ENCODE results near the gene VIPR2.
"Not testable (repeated sequence)": the region's sequence is repeated elsewhere in the genome, so short reads cannot be mapped to it uniquely, and the experiment has no call there.

Gene VIPR2

DNA sequence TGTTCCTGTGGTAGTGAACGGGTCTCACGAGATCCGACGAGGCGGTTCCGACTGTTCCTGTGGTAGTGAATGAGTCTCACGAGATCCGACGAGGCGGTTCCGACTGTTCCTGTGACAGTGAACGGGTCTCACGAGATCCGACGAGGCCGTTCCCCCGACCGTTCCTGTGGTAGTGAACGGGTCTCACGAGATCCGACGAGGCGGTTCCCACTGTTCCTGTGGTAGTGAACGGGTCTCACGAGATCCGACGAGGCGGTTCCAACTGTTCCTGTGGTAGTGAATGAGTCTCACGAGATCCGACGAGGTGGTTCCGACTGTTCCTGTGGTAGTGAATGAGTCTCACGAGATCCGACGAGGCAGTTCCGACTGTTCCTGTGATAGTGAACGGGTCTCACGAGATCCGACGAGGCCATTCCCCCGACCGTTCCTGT is 43.0 kb downstream of the VIPR2 start:
- not testable (repeated sequence) for DNase-seq

DNA sequence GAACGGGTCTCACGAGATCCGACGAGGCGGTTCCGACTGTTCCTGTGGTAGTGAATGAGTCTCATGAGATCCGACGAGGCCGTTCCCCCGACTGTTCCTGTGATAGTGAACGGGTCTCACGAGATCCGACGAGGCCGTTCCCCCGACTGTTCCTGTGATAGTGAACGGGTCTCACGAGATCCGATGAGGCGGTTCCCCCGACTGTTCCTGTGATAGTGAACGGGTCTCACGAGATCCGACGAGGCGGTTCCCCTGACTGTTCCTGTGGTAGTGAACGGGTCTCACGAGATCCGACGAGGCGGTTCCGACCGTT is 43.6 kb downstream of the VIPR2 start:
- not testable (repeated sequence) for DNase-seq

DNA sequence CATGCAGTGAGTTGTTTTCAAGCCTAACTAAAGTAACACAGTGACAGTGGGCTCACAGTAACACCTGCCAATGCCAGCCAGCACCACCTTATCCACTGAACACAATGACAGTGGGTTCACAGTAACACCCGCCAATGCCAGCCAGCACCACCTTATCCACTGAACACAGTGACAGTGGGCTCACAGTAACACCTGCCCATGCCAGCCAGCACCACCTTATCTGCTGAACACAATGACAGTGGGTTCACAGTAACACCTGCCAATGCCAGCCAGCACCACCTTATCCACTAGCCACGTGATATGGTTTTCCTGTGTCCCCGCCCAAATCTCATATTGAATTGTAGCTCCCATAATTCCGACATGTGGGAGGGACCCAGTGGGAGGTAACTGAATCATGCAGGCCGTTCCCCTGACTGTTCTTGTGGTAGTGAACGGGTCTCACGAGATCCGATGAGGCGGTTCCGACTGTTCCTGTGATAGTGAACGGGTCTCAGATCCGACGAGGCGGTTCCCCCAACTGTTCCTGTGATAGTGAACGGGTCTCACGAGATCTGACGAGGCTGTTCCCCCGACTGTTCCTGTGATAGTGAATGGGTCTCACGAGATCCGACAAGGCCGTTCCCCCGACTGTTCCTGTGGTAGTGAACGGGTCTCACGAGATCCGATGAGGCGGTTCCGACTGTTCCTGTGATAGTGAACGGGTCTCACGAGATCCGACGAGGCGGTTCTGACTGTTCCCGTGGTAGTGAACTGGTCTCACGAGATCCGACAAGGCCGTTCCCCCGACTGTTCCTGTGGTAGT is 44.2 kb downstream of the VIPR2 start:
- not testable (repeated sequence) for DNase-seq

DNA sequence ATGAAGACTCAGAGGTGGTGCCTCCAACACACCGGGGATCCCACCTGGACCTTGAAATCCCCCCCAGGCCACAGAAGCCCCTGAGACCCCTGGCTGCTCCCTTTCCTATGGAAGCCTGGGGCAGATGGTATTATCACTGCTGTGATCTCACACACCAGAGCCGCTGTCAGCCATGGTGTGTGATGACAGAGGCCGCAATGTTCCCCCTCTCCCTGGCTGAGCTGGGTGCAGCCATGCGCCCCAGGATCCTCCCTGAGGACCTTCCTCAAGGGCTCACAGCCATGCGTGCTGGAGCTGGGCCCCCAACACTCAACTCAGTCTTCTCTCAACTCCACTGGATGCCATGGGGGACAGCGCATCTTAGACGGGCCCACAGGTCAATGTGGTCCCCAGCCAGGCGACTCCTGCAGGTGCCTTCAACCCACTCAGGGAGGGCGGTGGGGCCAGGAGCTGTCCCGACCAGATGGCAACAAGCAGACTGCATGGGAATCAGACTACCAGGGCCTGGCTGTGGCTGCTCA is 44.9 kb downstream of the VIPR2 start:
- no peak for DNase-seq

DNA sequence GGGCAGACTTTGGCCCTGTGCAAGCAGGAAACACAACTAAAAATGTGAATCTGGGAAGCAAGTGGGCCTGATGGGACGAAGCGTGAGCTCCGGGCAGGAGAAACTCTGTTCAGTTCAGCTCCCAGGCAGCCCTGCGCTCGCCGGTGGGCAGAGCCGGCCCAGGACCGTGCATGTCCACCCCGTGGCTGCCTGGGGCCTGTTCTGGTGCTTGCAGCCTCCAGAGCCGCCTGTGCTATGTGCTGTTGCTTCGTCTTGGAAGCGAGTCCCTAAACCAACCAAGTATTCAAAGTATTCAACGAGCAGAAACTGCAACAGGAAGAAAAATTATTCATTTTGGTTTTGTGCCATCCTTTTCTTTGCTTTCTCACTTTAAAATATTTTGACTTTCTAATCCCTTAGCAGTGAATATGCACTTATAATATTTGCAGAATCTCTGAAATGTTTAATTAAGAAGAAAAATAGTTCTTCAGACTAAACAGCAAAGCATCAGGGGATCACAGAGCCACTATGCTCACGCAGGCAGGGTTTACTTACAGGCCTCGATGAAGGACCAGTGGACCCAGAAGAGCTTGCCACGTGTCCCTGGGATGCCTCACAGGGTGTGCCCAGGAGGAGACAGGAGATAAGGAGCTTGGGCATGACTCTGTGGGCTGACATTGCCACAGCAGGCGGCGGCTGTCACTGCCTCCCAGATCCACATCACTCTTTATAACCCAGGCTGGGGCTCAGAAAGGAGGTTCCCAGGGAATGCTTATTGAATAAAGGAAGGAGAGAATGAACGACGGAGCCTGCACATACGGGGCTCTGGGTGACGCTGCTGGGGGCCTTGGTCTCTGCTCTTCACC is 45.6 kb downstream of the VIPR2 start:
- no peak for DNase-seq

DNA sequence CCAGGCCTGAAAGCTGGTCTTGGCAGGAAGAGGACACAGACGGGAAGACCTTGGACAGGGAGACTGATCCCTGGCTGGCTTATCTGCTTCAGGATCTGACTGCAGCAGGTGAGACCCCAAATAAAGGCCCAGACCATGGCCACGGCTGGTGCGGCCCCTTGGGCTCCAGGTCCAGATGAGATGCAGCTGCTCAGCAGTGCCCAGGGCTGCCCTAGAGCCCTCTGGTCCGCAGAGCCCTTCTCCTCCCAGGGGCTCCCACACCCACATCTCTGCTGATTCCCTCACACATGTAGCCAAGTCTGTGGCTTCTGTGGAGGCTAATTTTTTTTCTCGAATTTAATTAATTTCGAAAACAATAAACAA is 46.3 kb downstream of the VIPR2 start:
- no peak for DNase-seq

DNA sequence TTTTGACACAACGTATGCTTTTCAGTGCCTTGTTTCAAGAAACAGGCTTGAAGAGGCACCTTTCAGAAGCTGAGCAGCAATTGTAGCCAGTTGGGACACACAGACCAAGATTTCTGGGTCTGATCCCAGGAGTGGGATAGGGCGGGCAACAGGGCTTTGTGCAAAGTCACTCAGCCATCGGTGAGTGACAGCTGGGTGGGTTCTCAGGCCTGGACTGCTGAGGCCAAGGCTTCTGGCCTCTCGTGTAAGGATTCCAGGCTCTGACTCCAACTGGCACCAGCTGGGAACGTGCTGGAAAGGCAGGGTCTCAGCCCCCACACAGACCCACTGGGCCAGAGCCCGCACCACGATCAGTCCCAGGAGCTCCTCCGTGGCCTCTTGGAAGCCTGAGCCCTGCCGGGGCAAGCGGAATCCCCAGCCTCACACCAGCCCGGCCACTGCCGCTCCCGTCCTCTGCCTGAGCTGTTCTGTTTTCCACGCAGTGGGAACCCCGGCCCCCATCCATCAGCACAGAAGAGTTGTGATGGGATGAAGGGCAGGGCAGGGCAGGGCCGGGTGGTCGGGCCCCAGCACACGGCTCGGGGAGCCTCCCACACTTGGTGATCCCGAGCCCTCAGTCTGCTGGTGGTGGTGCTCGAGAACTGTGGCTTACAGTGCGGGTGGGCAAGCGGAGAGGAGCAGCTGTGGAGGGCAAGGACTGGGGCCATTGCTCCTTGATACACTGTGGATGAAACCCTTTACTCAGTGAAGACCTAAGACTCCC is 46.8 kb downstream of the VIPR2 start:
- DNase-seq: no peak

DNA sequence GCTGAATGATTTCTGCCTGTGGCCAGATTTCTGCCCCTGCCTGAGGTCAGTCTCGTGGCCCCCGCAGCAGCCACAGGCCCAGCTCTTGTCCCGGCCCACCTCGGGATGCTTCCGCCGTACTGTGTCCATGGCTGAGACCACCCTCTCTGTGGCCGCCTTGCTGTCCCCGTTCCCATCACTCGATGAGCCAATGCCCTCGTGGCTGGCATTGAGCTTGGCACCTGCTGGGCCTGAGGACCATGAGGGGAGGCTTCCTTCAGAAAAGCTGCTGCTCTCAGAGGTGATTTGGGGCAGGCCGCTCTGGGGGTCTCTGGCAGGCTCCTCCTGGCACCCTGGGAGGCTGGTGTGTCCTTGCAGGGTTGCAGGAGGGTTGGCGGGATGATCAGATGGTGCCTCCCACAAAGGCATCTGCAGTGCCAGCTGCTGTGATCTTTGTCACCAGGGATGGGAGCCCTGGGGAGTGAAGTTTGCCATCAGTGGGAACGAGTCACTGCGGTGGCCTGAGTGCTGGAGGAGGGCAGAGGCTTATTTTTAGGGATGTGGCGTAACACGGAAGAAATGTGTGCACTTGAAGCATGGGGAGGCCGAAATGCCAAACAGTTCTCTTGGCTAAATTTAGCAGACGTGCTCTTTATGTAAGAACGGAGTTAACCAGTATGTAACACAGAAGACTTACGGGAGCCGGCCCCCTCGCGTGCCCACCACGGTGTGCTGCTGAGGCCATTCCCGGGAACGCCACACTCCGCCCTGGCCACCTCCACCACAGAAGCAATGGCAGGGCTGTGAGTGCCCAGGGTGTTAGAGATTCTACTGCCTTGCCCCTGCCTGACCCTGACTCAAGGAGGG is 47.7 kb downstream of the VIPR2 start:
- DNase-seq: no peak

DNA sequence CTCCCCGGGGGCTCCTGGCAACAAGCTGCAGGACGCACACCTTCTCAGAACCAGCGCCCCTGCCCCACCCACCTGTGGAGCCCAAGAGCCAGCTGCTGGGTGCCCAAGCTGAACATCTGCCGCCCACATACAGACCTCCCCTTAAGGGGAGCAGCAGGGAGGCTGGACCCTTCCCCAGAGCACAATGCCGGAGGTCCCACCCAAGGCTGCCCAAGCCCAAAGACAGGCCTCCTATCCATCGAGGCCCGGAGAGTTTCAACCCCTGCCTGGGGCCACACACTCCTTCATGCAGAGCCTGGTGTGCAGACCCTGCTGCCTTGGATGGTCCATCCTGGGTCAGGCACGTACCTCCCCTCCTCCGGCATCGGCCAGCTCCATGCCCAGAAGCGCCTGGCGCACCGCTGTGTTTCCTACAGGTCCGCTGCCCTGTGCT is 48.7 kb downstream of the VIPR2 start:
- DNase-seq: no peak

DNA sequence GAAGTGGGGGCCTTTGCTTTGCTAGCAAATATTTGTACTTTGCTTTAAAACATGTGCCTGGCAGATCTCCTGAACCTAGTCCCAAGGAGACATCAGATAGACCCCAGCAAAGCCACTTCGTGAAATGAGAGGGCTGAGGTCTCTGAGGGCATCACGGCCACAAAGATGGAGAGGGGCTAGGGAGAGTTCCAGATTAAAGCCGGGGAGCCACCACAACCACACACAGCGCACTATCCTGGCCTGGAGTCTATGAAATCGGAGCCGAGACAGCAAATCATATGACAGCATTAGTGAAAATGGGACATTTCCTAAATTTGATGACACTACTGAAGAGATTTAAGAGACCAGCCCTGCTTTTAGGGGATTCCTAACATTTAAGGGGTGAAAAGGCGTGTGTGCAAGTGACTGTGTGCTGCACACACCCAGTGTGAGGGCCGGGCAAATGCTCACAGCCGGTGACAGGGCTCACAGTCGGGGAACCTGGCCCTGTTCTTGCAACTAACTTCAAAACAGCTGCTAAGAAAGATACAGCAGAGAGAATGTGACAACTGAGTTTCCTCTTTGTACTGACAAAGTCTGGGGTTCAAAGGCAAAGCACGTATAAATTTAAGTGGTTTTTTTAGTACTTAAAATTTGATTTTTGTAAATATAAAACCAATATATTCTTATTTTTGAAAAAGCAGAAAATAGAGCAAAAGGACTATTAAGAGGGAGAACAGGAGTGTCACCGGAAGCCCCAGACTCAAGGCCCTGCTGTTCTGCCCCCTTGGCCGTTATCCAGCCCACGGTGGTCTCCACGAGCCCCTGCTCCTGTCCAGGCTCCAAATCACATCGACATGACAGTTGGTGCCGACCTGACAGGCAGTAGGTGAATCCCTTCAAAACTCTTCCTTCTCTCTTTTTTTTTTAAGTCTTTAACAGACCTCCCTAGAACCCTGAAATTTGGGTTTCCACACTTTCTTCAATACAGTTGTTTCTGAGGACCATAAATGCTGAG is 49.5 kb downstream of the VIPR2 start:
- no peak for DNase-seq

DNA sequence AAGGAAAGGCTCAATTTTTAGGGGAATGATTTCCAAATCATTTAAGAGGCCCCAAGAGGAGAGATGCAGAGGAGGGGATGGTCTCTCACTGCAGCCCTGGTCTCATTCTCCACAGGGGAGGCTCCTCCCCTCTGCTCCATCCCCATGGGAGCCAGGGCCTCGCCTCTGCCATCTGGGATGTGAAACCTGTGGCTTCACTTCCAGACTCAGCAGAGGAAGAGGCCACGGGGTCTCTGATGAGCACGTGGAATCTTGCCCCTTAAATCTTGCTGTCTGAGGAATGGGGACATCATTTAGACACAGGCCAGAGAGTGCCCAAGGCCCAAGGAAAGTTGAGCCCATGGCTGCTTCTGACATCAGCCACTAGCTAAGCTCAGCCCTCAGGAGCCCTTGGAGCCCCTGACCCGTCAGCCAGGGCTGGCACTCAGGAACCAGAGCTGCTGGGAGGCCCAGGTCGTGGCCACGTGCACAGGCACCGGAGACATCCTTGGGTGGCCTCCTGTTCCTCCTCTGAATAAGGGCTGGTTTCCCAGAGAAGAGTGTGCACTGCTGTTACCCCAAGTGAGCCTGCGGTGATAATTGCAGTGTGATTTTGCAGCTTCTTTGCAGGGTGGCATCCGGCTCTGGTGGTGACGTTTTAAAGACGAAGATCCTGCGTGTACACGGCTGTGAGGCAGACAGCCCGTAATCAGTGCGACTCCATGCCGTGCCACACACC is 50.5 kb downstream of the VIPR2 start:
- no peak for DNase-seq

DNA sequence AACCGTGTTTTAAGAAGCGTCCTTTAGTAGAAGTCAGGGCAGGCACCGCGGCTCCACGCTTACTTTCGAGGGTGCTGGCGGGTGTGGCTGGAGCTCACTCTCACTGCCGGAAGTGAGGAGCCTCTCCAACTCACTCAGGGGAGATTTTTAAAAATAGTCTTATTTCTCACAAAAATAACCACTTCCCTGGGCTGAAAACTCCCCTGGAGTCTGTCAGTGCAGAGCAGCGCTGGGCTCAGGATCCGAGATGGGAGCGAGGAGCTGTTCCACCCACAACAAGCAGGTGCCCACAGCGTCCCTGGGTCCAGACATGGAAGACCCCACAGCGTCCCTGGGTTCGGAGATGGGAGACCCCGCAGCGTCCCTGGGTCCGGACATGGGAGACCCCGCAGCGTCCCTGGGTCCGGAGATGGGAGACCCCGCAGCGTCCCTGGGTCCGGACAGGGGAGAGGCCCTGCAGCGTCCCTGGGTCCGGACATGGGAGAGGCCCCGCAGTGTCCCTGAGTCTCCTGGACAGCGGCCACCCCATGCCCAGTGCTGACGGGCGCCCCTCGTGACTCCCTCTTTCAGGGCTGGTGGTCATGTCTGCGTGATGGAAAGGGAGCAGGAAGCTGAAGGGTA is 51.2 kb downstream of the VIPR2 start:
- no peak for DNase-seq

DNA sequence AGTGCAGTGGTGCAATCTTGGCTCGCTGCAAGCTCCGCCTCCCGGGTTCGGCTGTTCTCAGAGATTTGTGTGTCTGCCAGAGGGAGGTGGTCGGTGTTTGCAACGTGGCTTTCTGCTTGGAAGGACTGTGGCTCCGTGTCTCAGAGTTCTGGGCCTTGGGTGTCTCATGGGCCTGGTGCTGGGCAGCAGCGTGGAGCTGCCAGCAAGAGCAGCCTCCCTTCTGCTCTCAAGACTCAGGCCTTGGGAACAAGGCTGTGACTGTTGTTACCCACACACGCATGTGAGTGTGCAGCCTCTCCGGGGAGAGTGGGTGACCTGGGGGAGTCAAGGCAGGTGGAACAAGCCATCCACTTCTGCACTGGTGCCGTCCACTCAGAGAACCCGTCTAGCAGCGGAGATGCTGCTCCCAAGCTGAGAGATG is 52.0 kb downstream of the VIPR2 start:
- no peak for DNase-seq

DNA sequence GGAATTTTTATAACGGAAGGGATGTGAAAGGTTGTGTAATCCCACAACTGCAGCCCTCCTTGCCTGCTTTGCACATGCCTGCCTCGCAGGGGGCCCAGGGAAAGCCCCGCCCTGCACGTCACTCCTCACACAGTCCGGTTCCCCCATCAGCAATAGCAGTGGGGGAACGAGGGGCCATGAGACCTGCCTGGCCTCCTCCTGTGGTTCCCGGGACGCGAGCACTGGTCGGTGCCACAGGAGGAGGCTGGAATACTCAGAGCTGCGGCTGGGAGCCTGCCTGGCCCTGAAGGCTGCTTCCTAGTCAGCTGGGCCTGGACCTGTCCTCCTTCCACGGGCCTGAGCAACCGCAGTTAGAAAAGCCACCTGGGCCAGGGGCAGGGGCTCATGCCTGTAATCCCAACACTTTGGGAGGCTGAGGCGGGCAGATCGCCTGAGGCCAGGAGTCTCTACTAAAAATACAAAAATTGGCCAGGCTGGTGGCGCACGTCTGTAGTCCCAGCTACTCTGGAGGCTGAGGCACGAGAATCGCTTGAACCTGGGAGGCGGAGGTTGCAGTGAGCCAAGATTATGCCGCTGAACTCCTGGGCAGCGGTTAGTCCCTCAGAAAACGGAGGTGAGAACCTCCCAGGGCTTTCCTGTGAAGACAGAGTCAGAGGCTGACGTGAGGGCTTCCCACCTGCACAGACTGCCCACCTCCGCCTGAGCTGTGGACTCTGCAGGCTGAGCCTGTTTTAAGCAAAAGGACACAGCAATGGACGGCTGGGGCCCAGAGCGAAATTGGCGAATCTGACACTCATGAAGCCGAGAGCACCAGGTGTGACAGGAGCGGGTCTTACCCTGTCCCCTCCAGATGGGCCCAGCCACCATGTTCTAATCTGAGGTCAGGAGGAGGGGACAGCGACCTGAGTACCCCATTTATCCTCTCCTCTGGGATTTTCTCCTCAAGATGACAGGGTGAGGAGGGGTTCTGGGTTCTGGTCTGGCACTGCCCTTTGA is 52.9 kb downstream of the VIPR2 start:
- no peak for DNase-seq

DNA sequence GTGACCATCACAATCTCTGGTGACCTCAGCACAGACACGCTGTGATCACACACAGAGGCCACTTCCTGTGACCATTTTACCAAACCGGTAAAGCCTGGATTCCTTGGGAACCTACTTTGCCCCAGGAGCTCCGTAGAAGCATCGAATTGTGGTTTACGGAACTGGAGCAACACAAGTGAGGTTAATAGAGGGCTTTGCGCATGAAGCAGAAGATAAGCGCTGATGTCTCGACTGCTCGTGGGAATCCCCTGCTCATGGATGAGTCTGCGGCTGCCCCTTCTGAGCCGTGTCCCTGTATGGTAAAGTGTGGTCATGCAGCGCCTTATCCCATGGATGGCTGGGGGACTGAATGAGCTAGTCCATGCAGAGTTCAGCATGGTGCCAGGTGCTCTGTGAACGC is 53.6 kb downstream of the VIPR2 start:
- DNase-seq: no peak

DNA sequence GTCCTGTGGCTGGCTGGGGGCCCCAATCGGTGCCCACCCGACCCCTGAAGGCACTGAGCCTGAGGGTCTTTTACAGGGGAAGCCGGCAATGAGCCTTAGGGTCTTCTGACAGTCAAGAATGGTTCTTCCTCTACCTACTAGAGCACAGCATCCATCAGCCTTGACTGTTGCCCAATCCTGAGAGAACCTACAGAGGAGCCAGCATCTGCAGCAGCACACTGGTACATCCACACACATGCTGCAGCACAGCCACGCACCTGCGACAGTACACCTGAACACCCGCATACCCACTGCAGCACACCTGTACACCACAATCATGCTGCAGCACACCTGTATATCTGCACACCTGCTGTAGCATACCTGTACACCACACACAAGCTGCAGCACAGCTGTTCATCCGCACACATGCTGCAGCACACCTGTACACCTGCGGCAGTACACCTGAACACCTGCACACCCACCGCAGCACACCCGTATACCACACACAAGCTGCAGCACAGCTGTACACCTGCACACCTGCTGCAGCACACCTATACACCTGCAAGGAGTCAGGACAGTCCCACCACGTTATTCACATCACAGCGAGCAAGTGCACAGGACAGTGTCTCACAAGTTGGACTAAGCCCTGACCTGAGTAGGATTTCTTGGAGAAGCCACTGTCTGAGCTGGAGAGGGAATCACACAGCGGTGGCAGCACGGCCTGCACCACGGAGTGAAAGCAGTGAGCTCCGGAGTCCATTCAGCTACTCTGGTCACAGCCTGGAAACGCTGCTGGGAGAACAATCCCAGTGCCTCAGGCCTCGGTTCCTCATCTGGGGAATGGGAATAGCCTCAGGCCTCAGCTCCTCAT is 56.4 kb downstream of the VIPR2 start:
- no peak for DNase-seq

DNA sequence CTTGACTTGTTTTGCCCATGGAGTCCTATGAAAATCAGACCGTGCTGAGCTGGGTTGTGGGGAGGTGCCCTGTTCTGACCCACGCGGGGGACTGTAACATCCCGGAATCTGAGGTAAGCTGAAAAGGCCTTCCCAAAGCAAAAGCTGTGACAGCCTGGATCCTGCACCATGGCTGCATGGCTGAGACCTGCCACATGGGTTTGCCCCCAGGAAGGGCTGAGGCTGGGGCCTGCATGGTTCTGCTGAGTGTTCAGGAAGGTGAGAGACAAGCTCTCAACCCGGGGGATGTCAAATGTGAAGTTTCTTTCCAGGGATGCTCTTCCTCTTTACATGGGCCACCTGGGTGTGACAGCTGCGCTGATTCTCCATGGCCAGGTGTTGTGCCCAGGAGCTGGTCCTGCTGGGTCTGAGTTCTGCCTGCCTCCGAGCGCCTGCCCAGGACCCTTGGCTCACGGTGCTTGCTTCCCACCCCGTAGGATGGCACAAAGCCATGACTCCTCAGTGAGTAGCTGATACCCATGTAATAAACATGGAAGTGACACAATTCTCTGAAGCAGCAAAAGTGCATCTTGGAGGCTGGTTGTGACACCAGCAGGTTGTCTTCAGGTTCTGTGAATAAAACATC is 58.3 kb downstream of the VIPR2 start:
- no peak for DNase-seq

All from GOT3 (cell line).